HG02884 (cell line): ENCODE data around the gene TLK1.
"Not testable (repeated sequence)": the region's sequence is repeated elsewhere in the genome, so short reads cannot be mapped to it uniquely, and the experiment has no call there.

Source experiments
- ATAC-seq: cut with Tn5 transposase; IDR thresholded peaks from one replicate; pipeline ENCODE4 v1.9.1; 2021; ENCODE audit warnings: mild to moderate bottlenecking, moderate library complexity; ENCODE audit not compliant: unreplicated experiment

TLK1 gene

DNA sequence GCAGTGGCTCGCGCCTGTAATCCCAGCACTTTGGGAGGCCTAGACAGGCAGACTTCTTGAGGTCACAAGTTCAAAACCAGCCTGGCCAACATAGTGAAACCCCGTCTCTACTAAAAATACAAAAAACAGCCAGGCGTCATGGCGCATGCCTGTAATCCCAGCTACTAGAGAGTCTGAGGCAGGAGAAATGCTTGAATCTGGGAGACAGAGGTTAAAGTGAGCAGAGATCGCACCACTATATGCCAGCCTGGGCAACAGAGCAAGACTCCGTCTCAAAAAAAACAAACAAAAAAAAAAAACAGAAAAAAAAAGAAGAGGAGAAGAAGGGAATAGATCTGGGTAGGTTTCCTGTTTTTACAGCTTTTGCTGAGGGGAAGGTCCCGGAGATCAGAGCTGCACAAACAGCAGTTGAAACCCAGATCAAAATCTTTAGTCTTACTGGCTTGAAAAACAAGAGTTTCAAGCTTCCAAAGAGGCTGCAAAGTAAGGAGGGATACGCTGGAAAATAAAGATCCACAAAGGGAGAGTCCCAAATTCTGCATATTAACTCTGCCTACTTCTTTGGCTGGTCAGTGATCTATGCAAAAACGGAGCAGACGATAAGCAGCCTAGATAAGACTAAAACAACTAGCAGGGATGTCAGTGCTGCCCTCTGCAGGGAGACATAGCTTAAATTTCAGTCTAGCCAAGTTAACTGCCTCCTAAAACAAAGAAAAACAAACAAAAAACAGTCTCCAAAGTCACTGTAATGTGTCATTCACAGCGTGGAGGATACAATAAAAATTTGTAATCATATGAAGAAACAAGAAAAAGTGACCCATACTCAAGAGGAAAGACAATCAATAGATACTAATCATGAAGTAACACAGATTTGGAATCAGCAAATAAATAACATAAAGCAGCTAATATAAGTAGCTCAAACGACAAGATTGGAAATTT, 74.1 kb downstream of the TLK1 start:
- no peak for ATAC-seq

GRCh38 chr2:171084128-171084527, 76.6 kb downstream of the TLK1 start:
- ATAC-seq: no peak

- ATAC-seq: no peak
Measured at GRCh38 chr2:171083451-171083850, 77.2 kb downstream of the TLK1 start.

DNA sequence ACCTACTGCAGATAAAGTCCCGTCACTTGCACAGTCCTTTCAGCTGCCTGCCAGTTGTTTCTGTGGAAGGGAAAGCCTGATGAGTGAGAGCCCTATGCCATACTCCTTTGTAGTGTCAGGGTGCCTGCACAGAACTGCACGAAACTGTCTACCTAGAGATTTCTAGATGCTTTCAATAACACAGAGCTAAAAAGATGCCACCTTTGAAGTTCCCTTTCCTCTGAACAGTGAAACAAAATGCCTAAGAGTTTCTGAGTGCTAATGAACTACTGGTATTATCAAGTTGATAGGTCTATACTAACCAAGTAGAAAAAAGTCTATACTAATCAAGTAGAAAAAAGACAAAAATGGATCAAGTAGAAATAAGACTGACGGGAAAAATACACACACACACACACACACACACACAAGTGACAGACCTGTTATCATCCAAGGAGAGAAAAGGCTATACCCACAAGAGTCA, 79.0 kb downstream of the TLK1 start:
- ATAC-seq: no peak

DNA sequence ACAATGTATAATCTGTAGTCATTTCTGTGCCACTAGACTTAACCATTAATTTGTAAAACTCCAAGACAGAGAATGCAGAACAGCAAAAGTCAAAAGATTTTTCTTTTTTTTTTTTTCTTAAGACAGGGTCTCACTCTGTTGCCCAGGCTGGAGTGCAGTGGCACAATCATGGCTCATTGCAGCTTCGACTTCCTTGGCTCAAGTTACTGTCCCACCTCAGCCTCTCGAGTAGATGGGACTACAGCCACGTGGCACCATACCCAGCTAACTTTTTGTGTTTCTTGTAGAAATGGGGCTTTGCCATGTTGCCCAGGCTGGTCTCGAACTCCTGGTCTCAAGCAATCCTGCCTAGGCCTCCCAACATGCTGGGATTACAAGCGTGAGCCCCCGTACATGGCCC, 80.1 kb downstream of the TLK1 start:
- ATAC-seq: no peak

GRCh38 chr2:171076422-171076821, 84.3 kb downstream of the TLK1 start:
- not testable (repeated sequence) for ATAC-seq

GRCh38 chr2:171072164-171072563, 88.5 kb downstream of the TLK1 start:
- ATAC-seq: no peak

DNA sequence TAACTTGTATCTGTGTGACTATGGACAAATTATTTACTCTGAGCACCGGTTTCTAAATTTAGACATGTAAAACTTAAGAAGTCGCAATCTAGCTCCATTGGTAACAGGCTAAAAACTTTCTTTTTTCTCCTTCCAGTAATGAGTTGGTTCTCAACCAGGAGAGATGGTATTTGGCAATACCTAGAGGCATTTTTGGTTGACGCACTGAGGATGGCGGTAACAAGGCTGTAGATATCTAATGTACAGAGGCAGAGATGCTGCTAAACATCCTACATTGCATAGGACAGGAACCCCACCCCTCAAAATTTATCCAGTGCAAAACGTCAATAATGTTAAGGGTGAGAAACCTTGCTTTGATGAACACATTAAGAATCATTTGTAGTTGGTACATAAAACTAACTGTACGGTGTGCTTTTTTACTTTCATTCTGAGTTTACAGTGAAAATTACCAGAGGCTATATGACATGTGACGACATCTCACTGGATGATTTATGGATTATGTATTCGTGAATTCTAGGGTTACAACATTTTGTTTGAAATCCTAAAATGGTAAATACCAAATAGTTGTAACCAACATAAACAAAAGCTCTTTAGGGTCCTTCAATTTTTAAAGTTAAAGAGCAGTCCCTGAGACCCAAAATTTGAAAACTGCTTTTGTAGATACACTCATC, 91.3 kb downstream of the TLK1 start:
- ATAC-seq: no peak

GRCh38 chr2:171066110-171066509, 94.6 kb downstream of the TLK1 start:
- ATAC-seq: no peak

DNA sequence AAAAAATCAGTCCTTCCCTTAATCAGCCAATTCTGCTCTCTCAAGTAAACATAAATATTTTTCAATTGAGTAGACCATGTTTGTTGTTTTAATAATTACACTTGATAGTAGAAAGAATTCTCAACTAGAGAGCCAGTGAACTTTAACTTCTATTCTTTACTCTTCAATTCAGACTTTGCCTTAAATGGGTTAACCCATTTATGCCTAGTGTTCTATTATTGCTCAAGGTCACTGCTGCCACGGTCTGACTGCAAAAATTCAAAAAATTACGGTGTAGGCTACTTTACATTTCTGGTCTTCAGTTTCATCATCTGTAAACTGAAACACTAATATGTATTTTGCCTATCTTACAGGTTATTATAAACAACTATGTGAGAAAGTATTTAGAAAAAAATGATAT, 103.1 kb downstream of the TLK1 start:
- no peak for ATAC-seq

DNA sequence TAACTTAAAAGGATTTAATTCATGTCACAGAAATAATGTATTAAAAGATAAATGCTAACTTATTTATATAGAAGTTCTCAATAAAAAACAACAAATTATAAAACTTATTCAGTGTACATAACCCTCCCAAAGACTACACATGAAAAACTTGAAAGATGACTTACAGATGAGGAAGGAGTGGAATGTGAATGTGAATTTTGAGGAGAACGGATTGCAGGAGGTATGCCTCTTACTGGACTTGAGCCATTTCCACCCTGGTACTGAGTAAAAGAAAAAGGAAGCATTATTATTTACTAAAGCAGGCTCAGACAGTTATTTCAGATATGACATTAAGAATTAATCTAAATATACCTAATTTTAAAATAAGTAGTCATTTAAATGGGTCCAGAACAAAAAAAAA, 104.4 kb downstream of the TLK1 start:
- no peak for ATAC-seq

- ATAC-seq: no peak
Measured at GRCh38 chr2:171049691-171050090, 111.0 kb downstream of the TLK1 start.

- no peak for ATAC-seq
Measured at GRCh38 chr2:171046048-171046560, 114.6 kb downstream of the TLK1 start.

DNA sequence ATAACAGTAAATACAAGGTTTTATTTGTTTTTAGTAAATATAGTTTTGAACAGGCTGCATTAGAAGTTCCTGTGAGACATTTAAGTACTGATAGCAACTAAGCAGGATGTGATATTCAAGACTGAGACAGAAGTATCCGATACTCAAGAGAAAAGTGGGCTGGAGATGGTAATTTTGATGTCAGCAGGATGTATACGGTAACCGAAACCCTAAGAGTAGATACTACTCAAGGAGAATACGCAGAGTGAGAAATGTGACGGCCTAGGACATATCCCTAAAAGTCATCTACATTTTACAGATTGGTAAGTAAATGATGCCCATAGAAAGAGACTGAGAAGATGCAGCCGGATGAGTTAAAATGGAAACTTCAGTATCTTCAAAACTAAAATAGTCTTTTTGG, 116.3 kb downstream of the TLK1 start:
- ATAC-seq: no peak

GRCh38 chr2:171042253-171042969, 118.3 kb downstream of the TLK1 start:
- no peak for ATAC-seq

GRCh38 chr2:171036532-171036931, 124.2 kb downstream of the TLK1 start:
- no peak for ATAC-seq

GRCh38 chr2:171034315-171034714, 126.4 kb downstream of the TLK1 start:
- no peak for ATAC-seq

DNA sequence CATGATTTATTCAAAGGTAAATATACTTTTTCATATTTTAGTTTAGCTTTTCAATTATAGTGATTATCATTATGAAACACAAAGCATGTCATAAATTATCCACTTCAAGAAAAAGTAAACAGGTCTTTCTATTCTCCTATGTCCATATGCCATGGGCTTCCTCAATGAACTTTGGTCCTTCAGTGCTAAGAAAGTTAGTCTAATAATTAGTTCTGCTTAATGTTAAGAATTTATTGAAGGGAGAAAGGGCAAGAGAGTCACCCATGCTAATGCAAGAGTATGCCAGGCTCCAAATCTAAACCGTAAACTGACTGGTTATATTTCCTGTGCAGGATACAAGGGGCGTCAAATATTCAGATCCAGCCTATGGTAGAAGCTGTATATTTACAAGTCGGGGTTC, 135.5 kb downstream of the TLK1 start:
- ATAC-seq: no peak

- peak; percentile 92 for ATAC-seq
Measured at GRCh38 chr2:171018522-171018921, 142.2 kb downstream of the TLK1 start.

DNA sequence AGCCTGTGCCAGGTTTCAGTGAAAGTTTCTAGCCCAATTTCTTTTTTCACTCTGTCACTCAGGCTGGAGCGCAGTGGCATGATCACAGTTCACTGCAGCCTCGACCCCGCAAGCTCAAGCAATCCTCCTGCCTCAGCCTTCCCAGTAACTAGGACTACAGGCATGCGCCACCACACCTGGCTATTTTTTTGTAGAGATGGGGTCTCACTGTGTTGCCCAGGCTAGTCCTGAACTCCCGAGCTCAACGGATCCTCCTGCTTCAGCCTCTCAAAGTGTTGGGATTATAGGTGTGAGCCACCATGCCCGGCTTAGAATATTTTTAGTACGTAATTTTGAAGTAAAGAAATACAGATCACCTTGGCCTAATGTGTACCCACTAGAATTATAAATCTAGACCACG, 144.6 kb downstream of the TLK1 start:
- no peak for ATAC-seq

- no peak for ATAC-seq
Measured at GRCh38 chr2:171013851-171014250, 146.8 kb downstream of the TLK1 start.
